Measurements from ENCODE around the gene ABCC11.

DNA sequence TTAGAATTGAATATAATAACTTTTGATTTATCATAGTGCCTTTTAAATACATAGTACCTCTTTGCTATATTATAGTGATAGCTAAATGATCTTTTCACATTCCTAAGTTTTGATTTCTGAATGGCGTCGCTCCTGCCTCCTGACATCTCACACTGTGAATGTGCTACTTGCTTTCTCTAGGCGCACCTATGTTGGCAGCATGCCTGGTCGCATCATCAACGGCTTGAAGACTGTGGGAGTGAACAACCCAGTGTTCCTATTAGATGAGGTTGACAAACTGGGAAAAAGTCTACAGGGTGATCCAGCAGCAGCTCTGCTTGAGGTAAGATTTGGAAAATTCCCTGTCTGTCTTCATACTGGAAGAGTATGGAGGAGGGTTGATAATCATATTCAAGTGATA, 29.8 kb upstream of the ABCC11 start:
- TF ChIP-seq, protein P1, sequence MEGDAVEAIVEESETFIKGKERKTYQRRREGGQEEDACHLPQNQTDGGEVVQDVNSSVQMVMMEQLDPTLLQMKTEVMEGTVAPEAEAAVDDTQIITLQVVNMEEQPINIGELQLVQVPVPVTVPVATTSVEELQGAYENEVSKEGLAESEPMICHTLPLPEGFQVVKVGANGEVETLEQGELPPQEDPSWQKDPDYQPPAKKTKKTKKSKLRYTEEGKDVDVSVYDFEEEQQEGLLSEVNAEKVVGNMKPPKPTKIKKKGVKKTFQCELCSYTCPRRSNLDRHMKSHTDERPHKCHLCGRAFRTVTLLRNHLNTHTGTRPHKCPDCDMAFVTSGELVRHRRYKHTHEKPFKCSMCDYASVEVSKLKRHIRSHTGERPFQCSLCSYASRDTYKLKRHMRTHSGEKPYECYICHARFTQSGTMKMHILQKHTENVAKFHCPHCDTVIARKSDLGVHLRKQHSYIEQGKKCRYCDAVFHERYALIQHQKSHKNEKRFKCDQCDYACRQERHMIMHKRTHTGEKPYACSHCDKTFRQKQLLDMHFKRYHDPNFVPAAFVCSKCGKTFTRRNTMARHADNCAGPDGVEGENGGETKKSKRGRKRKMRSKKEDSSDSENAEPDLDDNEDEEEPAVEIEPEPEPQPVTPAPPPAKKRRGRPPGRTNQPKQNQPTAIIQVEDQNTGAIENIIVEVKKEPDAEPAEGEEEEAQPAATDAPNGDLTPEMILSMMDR (IDR thresholded peaks at IDR 0.05): no peak
- TF ChIP-seq POLR2AphosphoS5 (IDR thresholded peaks at IDR 0.05): no peak
- no peak for TF ChIP-seq POLR2A (IDR thresholded peaks at IDR 0.05)

All from prostate gland (tissue), 2 donors.